AG04449 (cell line): ENCODE results near the gene RAP1GAP2.

Experiments
- CTCF ChIA-PET: fragments of 350-600 bp; formaldehyde crosslinking; extraction: SDS; loops from one replicate; lab custom pipeline; 2021; ENCODE audit warnings: antibody characterized with exemption; lab: Yijun Ruan, JAX
- POLR2A ChIA-PET: fragments of 400-600, 350-600 bp; formaldehyde crosslinking; extraction: SDS; loops from one replicate; lab custom pipeline; 2020; ENCODE audit warnings: antibody characterized with exemption, inconsistent platforms; lab: Yijun Ruan, JAX
- DNase-seq: peaks from one replicate; pipeline ENCODE4 v3.0.0-alpha.2; 2010; ENCODE audit warnings: low read depth, low spot score
- H3K4me3 ChIP-seq: 2 replicates; pipeline ENCODE4 v1.5.1; 2011; ENCODE audit warnings: low read depth, mild to moderate bottlenecking, control low read depth, low read length
- TF ChIP-seq, protein P1 (sequence below): IDR thresholded peaks from one replicate; pipeline ENCODE4 v1.5.1; 2011; ENCODE audit warnings: mild to moderate bottlenecking, moderate library complexity, low read length, control low read depth, inconsistent platforms; ENCODE audit not compliant: insufficient read depth; ENCODE audit errors: missing control alignments

The RAP1GAP2 gene

DNA sequence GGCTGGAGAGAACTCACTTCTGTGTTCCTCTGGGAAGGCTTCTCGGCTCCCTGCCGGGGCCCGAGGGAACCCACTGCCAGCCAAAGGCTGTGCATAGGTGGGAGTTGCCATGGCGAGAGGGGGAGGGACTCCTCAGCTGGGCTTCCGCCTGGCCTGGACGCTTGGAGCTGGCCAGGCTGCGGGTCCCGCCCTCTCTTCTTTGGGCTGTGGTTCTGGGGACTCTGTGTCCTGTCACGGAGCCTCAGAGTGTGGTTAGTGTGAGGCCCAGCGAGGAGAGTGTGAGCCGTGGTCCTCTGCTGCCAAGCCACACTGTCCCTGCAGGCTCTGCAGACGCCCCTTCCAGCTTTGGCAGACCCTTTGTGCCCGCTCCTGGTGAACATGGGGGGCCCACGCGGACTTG is 144.1 kb downstream of the RAP1GAP2 start:
- DNase-seq: no peak
- ChIA-PET POLR2A (no interaction called here), CTCF (no interaction called here)
- TF ChIP-seq, protein P1, sequence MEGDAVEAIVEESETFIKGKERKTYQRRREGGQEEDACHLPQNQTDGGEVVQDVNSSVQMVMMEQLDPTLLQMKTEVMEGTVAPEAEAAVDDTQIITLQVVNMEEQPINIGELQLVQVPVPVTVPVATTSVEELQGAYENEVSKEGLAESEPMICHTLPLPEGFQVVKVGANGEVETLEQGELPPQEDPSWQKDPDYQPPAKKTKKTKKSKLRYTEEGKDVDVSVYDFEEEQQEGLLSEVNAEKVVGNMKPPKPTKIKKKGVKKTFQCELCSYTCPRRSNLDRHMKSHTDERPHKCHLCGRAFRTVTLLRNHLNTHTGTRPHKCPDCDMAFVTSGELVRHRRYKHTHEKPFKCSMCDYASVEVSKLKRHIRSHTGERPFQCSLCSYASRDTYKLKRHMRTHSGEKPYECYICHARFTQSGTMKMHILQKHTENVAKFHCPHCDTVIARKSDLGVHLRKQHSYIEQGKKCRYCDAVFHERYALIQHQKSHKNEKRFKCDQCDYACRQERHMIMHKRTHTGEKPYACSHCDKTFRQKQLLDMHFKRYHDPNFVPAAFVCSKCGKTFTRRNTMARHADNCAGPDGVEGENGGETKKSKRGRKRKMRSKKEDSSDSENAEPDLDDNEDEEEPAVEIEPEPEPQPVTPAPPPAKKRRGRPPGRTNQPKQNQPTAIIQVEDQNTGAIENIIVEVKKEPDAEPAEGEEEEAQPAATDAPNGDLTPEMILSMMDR: no peak
- H3K4me3 ChIP-seq: no peak overlapping the region

DNA sequence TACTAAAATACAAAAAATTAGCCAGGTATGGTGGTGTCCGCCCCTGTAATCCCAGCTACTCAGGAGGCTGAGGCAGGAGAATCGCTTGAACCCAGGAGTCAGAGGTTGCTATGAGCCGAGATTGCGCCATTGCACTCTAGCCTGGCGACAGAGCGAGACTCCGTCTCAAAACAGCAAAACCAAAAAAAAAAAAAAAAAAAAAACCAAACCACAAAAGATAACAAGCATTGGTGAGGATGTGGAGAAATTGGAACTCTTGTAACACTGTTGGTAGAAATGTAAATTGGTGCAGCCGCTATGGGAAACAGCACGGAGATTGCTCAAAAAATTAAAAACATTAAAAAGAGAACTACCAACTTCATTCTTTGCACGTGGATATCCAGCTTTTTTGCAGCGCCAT is 147.7 kb downstream of the RAP1GAP2 start:
- H3K4me3 ChIP-seq: no peak overlapping the region
- DNase-seq: no peak
- TF ChIP-seq, protein P1: no peak
- POLR2A ChIA-PET: no interaction called here
- CTCF ChIA-PET: no interaction called here

DNA sequence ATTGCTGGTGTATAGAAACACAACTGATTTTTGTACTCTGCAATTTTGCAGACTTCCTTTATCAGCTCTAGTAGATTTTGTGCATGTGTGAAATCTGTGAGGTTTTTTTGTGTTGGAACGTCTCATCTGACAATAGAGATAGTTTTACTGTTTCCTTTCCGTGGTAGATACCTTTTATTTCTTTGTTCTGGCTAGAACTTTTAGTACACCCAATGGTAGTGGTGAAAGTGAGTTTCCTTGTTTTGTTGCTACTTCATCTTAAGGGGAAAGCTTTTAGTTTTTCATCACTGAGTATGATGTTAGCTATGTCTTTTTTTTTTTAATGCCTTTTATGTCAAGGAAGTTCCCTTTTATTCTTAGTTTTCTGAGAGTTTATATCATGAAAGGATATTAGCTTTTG is 149.1 kb downstream of the RAP1GAP2 start:
- ChIA-PET CTCF (no interaction called here), POLR2A (no interaction called here)
- H3K4me3 ChIP-seq: no peak overlapping the region
- DNase-seq: no peak
- TF ChIP-seq, protein P1: no peak

DNA sequence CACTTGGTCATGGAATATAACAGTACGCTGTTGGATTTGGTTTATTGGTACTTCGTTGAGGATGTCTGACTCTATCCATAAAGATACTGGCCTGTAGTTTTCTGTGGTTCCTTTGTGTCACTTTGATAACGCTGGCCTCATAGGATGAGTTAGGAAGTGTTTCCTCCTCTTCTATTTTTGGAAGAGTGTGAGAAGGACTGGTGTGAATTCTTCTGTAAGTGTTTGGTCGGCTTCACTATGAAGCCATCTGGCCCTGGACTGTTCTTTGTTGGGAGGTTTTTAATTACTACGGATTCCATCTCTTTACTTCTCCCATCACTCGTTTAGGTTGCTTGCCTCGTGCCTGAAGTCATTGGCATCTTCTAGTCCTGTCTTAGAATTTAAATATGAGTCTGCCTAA is 149.9 kb downstream of the RAP1GAP2 start:
- CTCF ChIA-PET: no interaction called here
- TF ChIP-seq, protein P1: no peak
- POLR2A ChIA-PET: no interaction called here
- no peak for DNase-seq
- H3K4me3 ChIP-seq: no peak overlapping the region

DNA sequence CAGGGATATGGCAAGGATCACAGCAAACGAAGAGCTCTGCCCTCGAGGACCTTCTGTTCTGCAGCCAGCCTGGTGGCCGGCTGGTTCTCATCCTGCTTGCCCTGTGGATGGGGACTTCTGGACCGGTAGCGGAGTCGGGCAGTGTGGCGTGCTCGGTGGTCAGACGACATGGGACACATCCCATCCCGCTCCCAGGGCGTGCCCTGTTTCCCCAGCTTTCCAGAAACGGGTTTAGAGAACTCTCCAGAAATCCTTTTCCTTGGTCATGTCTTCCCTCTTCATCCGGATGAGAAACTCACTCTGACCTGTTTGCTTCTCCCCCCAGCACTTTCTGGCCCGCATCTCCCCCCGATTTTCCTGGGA is 151.3 kb downstream of the RAP1GAP2 start:
- ChIA-PET POLR2A (no interaction called here), CTCF (no interaction called here)
- DNase-seq: no peak
- TF ChIP-seq, protein P1: no peak
- H3K4me3 ChIP-seq: no peak overlapping the region

DNA sequence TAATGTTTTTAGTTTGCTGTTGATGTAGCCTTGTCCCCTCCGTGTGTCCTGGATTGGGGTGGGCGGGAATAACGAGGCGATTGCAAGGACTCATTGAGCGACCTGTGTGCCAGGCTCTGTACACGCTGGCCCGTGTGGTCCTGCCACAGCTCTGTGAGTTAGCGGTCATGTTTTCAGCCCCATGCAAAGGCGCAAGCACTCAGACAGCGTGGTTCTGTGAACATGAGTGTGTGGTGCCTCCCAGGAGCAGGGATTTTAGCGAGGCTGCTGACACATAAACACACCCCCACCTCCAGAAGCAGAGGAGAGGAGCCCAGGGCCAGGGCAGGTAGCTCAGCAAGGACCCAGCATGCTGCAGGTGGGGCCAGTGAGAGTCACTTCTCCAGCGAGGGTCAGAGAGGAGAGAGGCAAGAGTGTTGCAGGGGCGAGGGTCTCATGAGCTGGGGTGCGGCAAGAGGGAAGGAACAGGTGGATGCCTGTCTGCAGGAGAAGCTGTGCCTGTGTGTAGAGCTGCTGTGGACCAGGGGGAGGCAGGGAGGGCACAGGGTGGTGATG is 151.8 kb downstream of the RAP1GAP2 start:
- ChIA-PET POLR2A (no interaction called here), CTCF (no interaction called here)
- TF ChIP-seq, protein P1: no peak
- no peak for DNase-seq
- no peak overlapping the region for H3K4me3 ChIP-seq
